DOHH2 (cell line): Measurements from ENCODE around the gene GAGE10.

Experiments used
- H3F3A ChIP-seq: fragments of 200-600 bp; sonication (generic), shearing (Covaris generic); 2 replicates; pipeline ENCODE4 v1.6.0; 2016; ENCODE audit warnings: antibody characterized with exemption, mild to moderate bottlenecking; ENCODE audit not compliant: control insufficient read depth, insufficient read depth
- H3K27ac ChIP-seq: fragments of 200-600 bp; sonication (generic); 2 replicates; pipeline ENCODE4 v1.5.1; 2014; ENCODE audit warnings: low read depth, mild to moderate bottlenecking, low read length, moderate library complexity
- H3K27me3 ChIP-seq: fragments of 200-600 bp; sonication (generic); 2 replicates; pipeline ENCODE4 v1.6.1; 2014; ENCODE audit warnings: mild to moderate bottlenecking, low read length, mixed read lengths; ENCODE audit not compliant: control insufficient read depth
- H3K36me3 ChIP-seq: fragments of 200-600 bp; sonication (generic); 2 replicates; pipeline ENCODE4 v1.6.1; 2014; ENCODE audit warnings: mild to moderate bottlenecking, low read length, moderate library complexity, mixed read lengths; ENCODE audit not compliant: control insufficient read depth
- H3K4me1 ChIP-seq: fragments of 200-600 bp; sonication (generic); 2 replicates; pipeline ENCODE4 v1.6.1; 2014; ENCODE audit warnings: mild to moderate bottlenecking, low read length, mixed read lengths; ENCODE audit not compliant: control insufficient read depth
- H3K4me2 ChIP-seq: fragments of 200-600 bp; sonication (generic); 2 replicates; pipeline ENCODE4 v1.6.0; 2014; ENCODE audit warnings: mild to moderate bottlenecking, low read length, moderate library complexity
- H3K4me3 ChIP-seq: fragments of 200-600 bp; sonication (generic); 2 replicates; pipeline ENCODE4 v1.5.1; 2014; ENCODE audit warnings: mild to moderate bottlenecking, low read length, mixed read lengths
- H3K79me2 ChIP-seq: fragments of 200-600 bp; sonication (generic); 2 replicates; pipeline ENCODE4 v1.6.1; 2014; ENCODE audit warnings: mild to moderate bottlenecking, low read length, mixed read lengths; ENCODE audit not compliant: control insufficient read depth
- H3K9me2 ChIP-seq: fragments of 200-600 bp; sonication (generic); replicated peaks from 2 replicates; pipeline ENCODE4 v1.6.1; 2014; ENCODE audit warnings: mild to moderate bottlenecking, low read length, mixed read lengths; ENCODE audit not compliant: control insufficient read depth
- H3K9me3 ChIP-seq: fragments of 200-600 bp; sonication (generic); 2 replicates; pipeline ENCODE4 v1.6.1; 2014; ENCODE audit warnings: antibody characterized with exemption, low read length, mixed read lengths; ENCODE audit not compliant: control insufficient read depth, insufficient read depth
- H4K20me1 ChIP-seq: fragments of 200-600 bp; sonication (generic); 2 replicates; pipeline ENCODE4 v1.6.0; 2014; ENCODE audit warnings: low read depth, mild to moderate bottlenecking, antibody characterized with exemption, low read length, moderate library complexity; ENCODE audit not compliant: control insufficient read depth, insufficient read depth
- CTCF ChIP-seq: fragments of 200-600 bp; sonication (generic); IDR thresholded peaks from one replicate; pipeline ENCODE4 v1.5.1; 2014; ENCODE audit warnings: antibody characterized with exemption, mild to moderate bottlenecking, low read depth, low read length; ENCODE audit not compliant: poor library complexity, severe bottlenecking
- EZH2phosphoT487 ChIP-seq: fragments of 200-600 bp; sonication (generic); IDR thresholded peaks from 2 replicates; pipeline ENCODE4 v1.6.1; 2017; ENCODE audit warnings: borderline replicate concordance, mild to moderate bottlenecking, antibody characterized with exemption, low read length, moderate library complexity, mixed read lengths

Gene GAGE10

GRCh38 chrX:49260221-49260985, 43.0 kb upstream of the GAGE10 start:
- H4K20me1 ChIP-seq = no peaks in the 10 kb centered on the region
- no peak overlapping the region for H3K4me2 ChIP-seq
- H3K79me2 ChIP-seq = no peaks in the 10 kb centered on the region
- no peaks in the 10 kb centered on the region for H3K9me3 ChIP-seq
- H3K36me3 ChIP-seq = no peaks in the 10 kb centered on the region
- no peaks in the 10 kb centered on the region for H3F3A ChIP-seq
- no peak overlapping the region for H3K27ac ChIP-seq
- H3K4me3 ChIP-seq = no peak overlapping the region
- no peaks in the 10 kb centered on the region for H3K27me3 ChIP-seq
- TF ChIP-seq CTCF = no peak
- no peak for TF ChIP-seq EZH2phosphoT487
- no peaks in the 10 kb centered on the region for H3K9me2 ChIP-seq
- no peaks in the 10 kb centered on the region for H3K4me1 ChIP-seq

- Histone ChIP-seq H3F3A (no peaks in the 10 kb centered on the region), H3K4me3 (no peak overlapping the region), H3K36me3 (no peaks in the 10 kb centered on the region), H3K4me2 (no peak overlapping the region), H3K79me2 (no peaks in the 10 kb centered on the region), H3K9me2 (no peaks in the 10 kb centered on the region), H4K20me1 (no peaks in the 10 kb centered on the region), H3K27ac (no peak overlapping the region), H3K9me3 (no peaks in the 10 kb centered on the region), H3K4me1 (no peaks in the 10 kb centered on the region), H3K27me3 (no peaks in the 10 kb centered on the region)
- TF ChIP-seq EZH2phosphoT487 (no peak), CTCF (no peak)
These were observed 40.8 kb upstream of the GAGE10 start for GRCh38 chrX:49262603-49263002.

- Histone ChIP-seq H3K4me2 (no peak overlapping the region), H3K27ac (no peak overlapping the region), H3K9me3 (no peaks in the 10 kb centered on the region), H4K20me1 (no peaks in the 10 kb centered on the region), H3K4me3 (no peak overlapping the region), H3K79me2 (no peaks in the 10 kb centered on the region), H3F3A (no peaks in the 10 kb centered on the region), H3K9me2 (no peaks in the 10 kb centered on the region), H3K27me3 (no peaks in the 10 kb centered on the region), H3K4me1 (peaks cover 7% of the 10 kb centered on the region), H3K36me3 (no peaks in the 10 kb centered on the region)
- TF ChIP-seq EZH2phosphoT487 (no peak), CTCF (no peak)
These were observed 39.8 kb upstream of the GAGE10 start for GRCh38 chrX:49263631-49264030.

GRCh38 chrX:49264460-49264859, 39.0 kb upstream of the GAGE10 start, which contains the start of gene FOXP3:
Gene FOXP3, minus strand, starts transcription at chrX:49264710. Its CDS starts 6,205 bp downstream, at chrX:49258505.
- no peaks in the 10 kb centered on the region for H4K20me1 ChIP-seq
- no peaks in the 10 kb centered on the region for H3K27me3 ChIP-seq
- no peaks in the 10 kb centered on the region for H3K9me3 ChIP-seq
- H3F3A ChIP-seq = no peaks in the 10 kb centered on the region
- H3K4me1 ChIP-seq = peaks cover 7% of the 10 kb centered on the region
- H3K27ac ChIP-seq = no peak within 1 kb of the TSS
- H3K79me2 ChIP-seq = no peaks in the 10 kb centered on the region
- no peak within 1 kb of the TSS for H3K4me3 ChIP-seq
- TF ChIP-seq CTCF (no peak), EZH2phosphoT487 (no peak)
- no peak within 1 kb of the TSS for H3K4me2 ChIP-seq
- no peaks in the 10 kb centered on the region for H3K36me3 ChIP-seq
- no peaks in the 10 kb centered on the region for H3K9me2 ChIP-seq
